ENCODE measurements around the gene CNN2. TPM values are rescaled to one million over a fixed set of nuclear protein-coding genes. Genes with fewer than 3 reads are reported as not detected.

Gene CNN2
- total RNA-seq, 4 donors from 2014 or later: 69.9 to 122 (median 79.4) TPM

DNA sequence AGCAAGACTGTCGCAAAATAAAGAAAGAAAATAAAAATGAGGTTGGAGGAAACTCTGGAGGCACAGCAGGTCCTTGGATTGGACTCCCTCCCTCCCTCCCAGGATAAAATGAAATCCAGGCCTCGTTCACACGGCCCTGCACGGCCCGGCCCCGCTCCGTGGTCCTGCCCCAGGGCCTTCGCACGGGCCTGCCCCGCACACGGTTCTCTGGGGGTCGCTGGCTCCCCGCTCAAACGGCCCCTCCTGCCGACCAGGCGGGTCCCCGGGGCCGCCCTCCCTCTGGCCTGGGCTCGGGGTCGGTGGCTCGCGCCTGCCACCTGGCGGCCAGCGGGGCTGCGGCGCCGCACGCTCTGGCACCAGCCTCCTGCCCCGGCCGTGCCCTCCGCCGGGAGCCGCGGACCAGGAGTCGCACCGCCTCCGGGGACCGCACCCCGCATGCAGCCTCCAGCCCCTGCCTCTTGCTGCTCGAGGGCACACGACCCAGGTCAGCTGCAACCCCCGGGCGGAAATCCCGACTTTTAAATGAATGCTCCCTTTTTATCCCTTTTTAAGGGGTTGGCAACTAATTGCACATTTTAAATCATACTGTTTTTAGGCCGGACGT, 43.7 kb upstream of the CNN2 start:
- TF ChIP-seq, protein P1, sequence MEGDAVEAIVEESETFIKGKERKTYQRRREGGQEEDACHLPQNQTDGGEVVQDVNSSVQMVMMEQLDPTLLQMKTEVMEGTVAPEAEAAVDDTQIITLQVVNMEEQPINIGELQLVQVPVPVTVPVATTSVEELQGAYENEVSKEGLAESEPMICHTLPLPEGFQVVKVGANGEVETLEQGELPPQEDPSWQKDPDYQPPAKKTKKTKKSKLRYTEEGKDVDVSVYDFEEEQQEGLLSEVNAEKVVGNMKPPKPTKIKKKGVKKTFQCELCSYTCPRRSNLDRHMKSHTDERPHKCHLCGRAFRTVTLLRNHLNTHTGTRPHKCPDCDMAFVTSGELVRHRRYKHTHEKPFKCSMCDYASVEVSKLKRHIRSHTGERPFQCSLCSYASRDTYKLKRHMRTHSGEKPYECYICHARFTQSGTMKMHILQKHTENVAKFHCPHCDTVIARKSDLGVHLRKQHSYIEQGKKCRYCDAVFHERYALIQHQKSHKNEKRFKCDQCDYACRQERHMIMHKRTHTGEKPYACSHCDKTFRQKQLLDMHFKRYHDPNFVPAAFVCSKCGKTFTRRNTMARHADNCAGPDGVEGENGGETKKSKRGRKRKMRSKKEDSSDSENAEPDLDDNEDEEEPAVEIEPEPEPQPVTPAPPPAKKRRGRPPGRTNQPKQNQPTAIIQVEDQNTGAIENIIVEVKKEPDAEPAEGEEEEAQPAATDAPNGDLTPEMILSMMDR (IDR thresholded peaks at IDR 0.05): peak; percentile 97 to 100 (median 98)
- TF ChIP-seq EP300 (IDR thresholded peaks at IDR 0.05): no peak
- no peak for TF ChIP-seq POLR2A (IDR thresholded peaks at IDR 0.05)
- Histone ChIP-seq H3K9me3 (no peaks in the 10 kb centered on the region), H3K27ac (peak overlapping the region; percentile 29 to 88 (median 71)), H3K4me3 (peak overlapping the region in 3 of 4 donors; percentile 19 to 48 (median 35)), H3K4me1 (peaks cover 0 to 44% (median 22%) of the 10 kb centered on the region in 4 donors), H3K36me3 (peaks cover 0 to 21% (median 0%) of the 10 kb centered on the region in 3 donors), H3K27me3 (no peaks in the 10 kb centered on the region)
- peak in 1 of 2 donors; percentile 55 for DNase-seq (ENCODE audit: low spot score in 2 of 2)
- WGBS, 2 donors: 0 to 2% methylated on average over 34 to 36 of the region's 46 CpGs

DNA sequence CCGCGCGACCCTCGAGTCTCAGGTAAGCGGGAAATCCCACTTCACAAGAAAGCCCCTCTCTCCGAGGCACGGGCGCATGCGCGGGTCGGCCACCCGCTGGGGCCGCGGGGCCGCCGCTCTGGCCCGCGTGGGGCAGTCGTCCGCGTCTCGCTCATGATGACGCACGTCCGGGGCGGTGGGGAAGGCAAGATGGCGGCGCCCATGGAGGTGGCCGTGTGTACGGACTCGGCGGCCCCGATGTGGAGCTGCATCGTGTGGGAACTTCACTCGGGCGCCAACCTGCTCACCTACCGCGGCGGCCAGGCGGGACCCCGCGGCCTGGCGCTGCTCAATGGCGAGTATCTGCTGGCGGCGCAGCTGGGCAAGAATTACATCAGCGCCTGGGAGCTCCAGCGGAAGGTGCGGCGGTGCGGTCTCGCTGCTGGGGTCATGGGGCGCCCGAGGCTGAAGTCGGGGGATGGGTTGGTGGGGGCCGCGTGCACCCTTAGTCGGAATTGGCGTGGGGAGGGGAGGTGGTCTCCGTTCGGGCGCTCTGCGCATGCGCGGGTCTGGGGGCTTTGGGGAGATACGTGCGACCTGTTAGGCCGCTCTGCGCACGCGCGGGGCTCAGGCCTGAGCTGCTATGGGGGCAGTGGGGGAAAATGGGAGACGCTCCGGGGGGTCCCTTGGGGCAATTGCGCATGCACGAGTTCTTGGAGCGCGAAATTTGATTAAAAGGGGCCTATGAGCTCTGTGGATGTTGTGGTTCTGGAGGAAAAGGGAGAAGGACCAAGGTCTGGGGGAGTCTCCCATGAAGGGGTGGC, 42.0 kb upstream of the CNN2 start, which contains the start of gene WDR18:
TSS of gene WDR18 (plus strand) at position 181 of the 803 bp plus-strand sequence. CDS start at position 190, 9 bp downstream.
- TF ChIP-seq, protein P1 (IDR thresholded peaks at IDR 0.05): peak in 3 of 5 experiments; percentile 35 to 68 (median 61)
- TF ChIP-seq POLR2A (IDR thresholded peaks at IDR 0.05) (peak; percentile 53 to 70), EP300 (IDR thresholded peaks at IDR 0.05) (peak in 1 of 2 donors; percentile 89)
- peak within 1 kb of the TSS; percentile 80 to 95 (median 90) for H3K4me3 ChIP-seq
- DNase-seq (ENCODE audit: low spot score in 2 of 2): peak; percentile 88 to 91
- H3K36me3 ChIP-seq: peaks cover 0 to 34% (median 0%) of the 10 kb centered on the region in 3 donors
- H3K27me3 ChIP-seq: no peaks in the 10 kb centered on the region
- H3K27ac ChIP-seq: peak within 1 kb of the TSS; percentile 81 to 96 (median 92)
- H3K9me3 ChIP-seq: no peaks in the 10 kb centered on the region
- 1% methylated on average over 24 to 71 of the region's 78 CpGs for WGBS, 2 donors
- peaks cover 0 to 44% (median 22%) of the 10 kb centered on the region in 4 donors for H3K4me1 ChIP-seq

DNA sequence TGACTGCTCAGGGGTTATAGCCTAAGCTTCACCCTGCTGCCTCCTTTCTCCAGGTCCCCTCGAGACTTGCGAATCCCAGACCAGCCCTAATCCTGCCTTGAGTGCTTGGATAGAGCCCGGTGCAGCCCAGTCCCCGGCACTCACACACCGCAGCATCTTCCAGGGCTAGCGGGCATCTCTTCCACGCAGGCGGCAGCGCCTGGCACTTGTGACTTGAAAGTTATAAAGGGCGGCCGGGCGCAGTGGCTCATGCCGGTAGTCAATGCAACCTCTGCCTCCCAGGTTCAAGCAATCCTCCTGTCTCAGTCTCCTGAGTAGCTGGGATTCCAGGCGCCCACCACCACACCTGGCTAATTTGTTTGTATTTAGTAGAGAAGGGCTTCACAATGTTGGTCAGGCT, 40.3 kb upstream of the CNN2 start:
- no peak overlapping the region for H3K27ac ChIP-seq
- H3K27me3 ChIP-seq: no peaks in the 10 kb centered on the region
- no peak for DNase-seq (ENCODE audit: low spot score in 2 of 2)
- H3K9me3 ChIP-seq: no peaks in the 10 kb centered on the region
- no peak overlapping the region for H3K4me3 ChIP-seq
- H3K4me1 ChIP-seq: peaks cover 0 to 34% (median 22%) of the 10 kb centered on the region in 4 donors
- peaks cover 0 to 51% (median 0%) of the 10 kb centered on the region in 3 donors for H3K36me3 ChIP-seq
- 92 to 97% methylated on average over 12 to 14 of the region's 14 CpGs for WGBS, 2 donors
- no peak for TF ChIP-seq EP300 (IDR thresholded peaks at IDR 0.05)
- TF ChIP-seq, protein P1 (IDR thresholded peaks at IDR 0.05): no peak
- no peak for TF ChIP-seq POLR2A (IDR thresholded peaks at IDR 0.05)

DNA sequence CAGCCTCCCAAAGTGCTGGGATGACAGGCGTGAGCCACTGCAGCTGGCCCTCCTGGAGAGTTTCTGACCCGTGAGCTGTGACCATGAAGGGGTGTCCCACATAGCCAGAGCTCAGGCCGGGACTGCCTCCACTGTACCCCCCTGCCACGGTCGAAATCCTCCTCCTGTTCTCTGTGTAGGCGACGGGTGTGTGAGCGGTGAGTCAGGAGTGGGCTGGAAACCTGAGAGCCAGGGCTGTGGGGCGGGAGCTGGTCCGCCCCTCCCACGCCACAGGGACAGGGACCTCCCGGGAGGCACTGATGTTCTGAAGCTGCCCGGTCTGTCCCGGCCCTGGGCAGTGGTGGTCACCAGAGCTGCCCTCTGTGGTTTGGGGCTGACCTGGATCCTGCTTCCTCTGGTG, 38.3 kb upstream of the CNN2 start:
- Histone ChIP-seq H3K4me1 (peaks cover 0 to 26% (median 17%) of the 10 kb centered on the region in 4 donors), H3K9me3 (no peaks in the 10 kb centered on the region), H3K36me3 (peaks cover 0 to 68% (median 0%) of the 10 kb centered on the region in 3 donors), H3K27me3 (no peaks in the 10 kb centered on the region), H3K27ac (no peak overlapping the region), H3K4me3 (no peak overlapping the region)
- TF ChIP-seq EP300 (IDR thresholded peaks at IDR 0.05) (no peak), POLR2A (IDR thresholded peaks at IDR 0.05) (no peak)
- TF ChIP-seq, protein P1 (IDR thresholded peaks at IDR 0.05): no peak
- WGBS, 2 donors: 84 to 86% methylated on average over 8 to 14 of the region's 14 CpGs
- DNase-seq (ENCODE audit: low spot score in 2 of 2): no peak
